HL-60 (cell line): Measurements from ENCODE around the gene EPHA2.

Source experiments
- CTCF ChIP-seq: IDR thresholded peaks from one replicate; pipeline ENCODE4 v1.5.1; 2011; ENCODE audit warnings: low read length, control low read depth, inconsistent platforms; ENCODE audit not compliant: insufficient read depth
- POLR2AphosphoS5 ChIP-seq: IDR thresholded peaks from 2 replicates; pipeline ENCODE4 v1.6.1; 2012; ENCODE audit warnings: low read depth
- REST ChIP-seq: IDR thresholded peaks from 2 replicates; pipeline ENCODE4 v1.6.1; 2012; ENCODE audit warnings: low read depth; ENCODE audit not compliant: insufficient replicate concordance
- SPI1 ChIP-seq: IDR thresholded peaks from 2 replicates; pipeline ENCODE4 v1.6.1; 2012; ENCODE audit warnings: low read depth, mild to moderate bottlenecking, borderline replicate concordance

GRCh38 chr1:16143005-16143565 is 12.8 kb downstream of the EPHA2 start:
- TF ChIP-seq CTCF, result no peak
- no peak for TF ChIP-seq REST
- TF ChIP-seq POLR2AphosphoS5, result no peak
- TF ChIP-seq SPI1, result no peak
